ENCODE data around the gene PTPRD. TPM values are rescaled to one million over a fixed set of nuclear protein-coding genes. Genes with fewer than 3 reads are reported as not detected.

The PTPRD gene
- total and polyA plus RNA-seq, 2 of the 4 experiments (the other 2 are of a cell fraction): 0.07 to 0.18 TPM

DNA sequence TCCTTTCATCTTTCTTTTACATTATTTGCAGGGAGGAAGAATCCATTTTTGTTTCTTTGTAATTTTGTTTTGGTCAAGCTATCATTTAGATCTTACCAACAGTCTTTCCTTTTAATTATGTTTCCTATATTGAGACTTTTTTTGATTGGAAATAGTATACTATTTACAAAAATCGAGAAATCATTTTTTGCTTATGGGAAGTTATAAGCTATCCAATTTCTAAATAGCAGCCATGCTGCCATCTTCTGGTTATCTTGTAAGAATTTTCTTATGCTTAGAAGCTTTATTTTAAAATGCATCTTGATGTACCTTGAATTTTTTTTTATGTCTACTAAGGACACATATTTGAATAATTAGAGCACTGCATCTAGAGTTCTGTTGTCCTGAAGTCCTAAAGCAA is 821.2 kb downstream of the PTPRD start:
- POLR2A ChIA-PET (ENCODE audit: unreplicated experiment): interaction anchor here (0.7 kb wide), 1 partner anchor 74 kb away, joined by 3 read pairs; no protein-coding TSS in a partner anchor

More for the DNA sequence above, 821.2 kb downstream of the PTPRD start:
- CTCF ChIA-PET: interaction anchor here (1.1 to 1.8 kb wide), 2 partner anchors 185 to 187 kb away, joined by 3 to 9 read pairs; no protein-coding TSS in a partner anchor
- Histone ChIP-seq H2AFZ (replicated peaks; ENCODE audit: low read length, poor library complexity) (no peak overlapping the region), H4K20me1 (ENCODE audit: insufficient read depth, low read length) (no peaks in the 10 kb centered on the region), H4K91ac (ENCODE audit: insufficient read depth, low read depth, low read length) (no peak overlapping the region), H3K9ac (ENCODE audit: low read depth, low read length) (no peak overlapping the region), H2BK15ac (ENCODE audit: low read depth, low read length) (no peak overlapping the region), H2AK5ac (ENCODE audit: low read depth, low read length) (no peak overlapping the region), H3K27ac (ENCODE audit: insufficient read depth, low read length) (no peak overlapping the region), H3K4ac (ENCODE audit: low read depth, low read length) (no peak overlapping the region), H4K5ac (ENCODE audit: low read depth, low read length) (no peak overlapping the region), H3K79me1 (ENCODE audit: low read depth in 1 of 2, low read length in 2 of 2) (no peaks in the 10 kb centered on the region), H3K18ac (ENCODE audit: low read depth, low read length) (no peak overlapping the region), H3K4me1 (ENCODE audit: control insufficient read depth, insufficient read depth, low read length) (no peaks in the 10 kb centered on the region), H3K9me3 (ENCODE audit: control insufficient read depth, insufficient read depth, low read length) (no peaks in the 10 kb centered on the region), H2BK20ac (ENCODE audit: low read depth, low read length) (no peak overlapping the region), H3K27me3 (ENCODE audit: control insufficient read depth, insufficient read depth, low read length) (no peaks in the 10 kb centered on the region), H3K4me3 (ENCODE audit: insufficient read depth, low read depth, low read length) (no peak overlapping the region), H2AK9ac (replicated peaks; ENCODE audit: low read depth, low read length, poor library complexity) (no peak overlapping the region), H3K14ac (replicated peaks; ENCODE audit: low read depth, low read length) (no peak overlapping the region), H4K8ac (ENCODE audit: low read depth in 2 of 2, low read length in 2 of 2) (no peak overlapping the region), H2BK120ac (ENCODE audit: low read depth, low read length) (no peak overlapping the region), H3K36me3 (ENCODE audit: control insufficient read depth, insufficient read depth, low read length) (no peaks in the 10 kb centered on the region), H3K9me1 (ENCODE audit: insufficient read depth, low read length) (no peaks in the 10 kb centered on the region), H3K4me2 (ENCODE audit: low read depth, low read length) (no peak overlapping the region), H3K56ac (ENCODE audit: extremely low read depth, insufficient read depth, low read length) (no peak overlapping the region), H2BK5ac (ENCODE audit: low read depth, low read length, poor library complexity, severe bottlenecking) (no peak overlapping the region), H3K23ac (ENCODE audit: low read depth, low read length) (no peak overlapping the region)
- intact Hi-C loops (cut with micrococcal nuclease): loop anchor here (2.0 kb wide), 1 partner anchor 185 kb away; no protein-coding TSS in a partner anchor
- in situ Hi-C loops (cut with MboI; ENCODE audit: low sequenced_read_pairs): no loop called here
- WGBS, 2 experiments (ENCODE audit: extremely low coverage in 2 of 2, insufficient read length in 1 of 2): no CpG with 5 or more reads among the region's 1 CpG
- ATAC-seq (ENCODE audit: low read depth) (no peak), DNase-seq (no peak)
- no TSS peak for BruUV-seq (replicated peaks)
- dilution Hi-C loops (cut with HindIII; ENCODE audit: low sequenced_read_pairs, unreplicated experiment): no loop called here
- TF ChIP-seq, protein P1, sequence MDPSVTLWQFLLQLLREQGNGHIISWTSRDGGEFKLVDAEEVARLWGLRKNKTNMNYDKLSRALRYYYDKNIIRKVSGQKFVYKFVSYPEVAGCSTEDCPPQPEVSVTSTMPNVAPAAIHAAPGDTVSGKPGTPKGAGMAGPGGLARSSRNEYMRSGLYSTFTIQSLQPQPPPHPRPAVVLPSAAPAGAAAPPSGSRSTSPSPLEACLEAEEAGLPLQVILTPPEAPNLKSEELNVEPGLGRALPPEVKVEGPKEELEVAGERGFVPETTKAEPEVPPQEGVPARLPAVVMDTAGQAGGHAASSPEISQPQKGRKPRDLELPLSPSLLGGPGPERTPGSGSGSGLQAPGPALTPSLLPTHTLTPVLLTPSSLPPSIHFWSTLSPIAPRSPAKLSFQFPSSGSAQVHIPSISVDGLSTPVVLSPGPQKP (IDR thresholded peaks at IDR 0.05; ENCODE audit: borderline replicate concordance, low read depth, low read length): no peak
- peak; percentile 14; the same call in 1 of the 2 replicates for TF ChIP-seq RAD21 (IDR thresholded peaks at IDR 0.05; ENCODE audit: low read length)
